Right lung (tissue), 10 donors: ENCODE data around the gene OR10G4. TPM values are rescaled to one million over a fixed set of nuclear protein-coding genes. Genes with fewer than 3 reads are reported as not detected.
"Not testable (repeated sequence)": the region's sequence is repeated elsewhere in the genome, so short reads cannot be mapped to it uniquely, and the experiment has no call there.

Experiments used
- DNase-seq, 2 donors: peaks; one replicate each; pipeline ENCODE4 v3.0.0-alpha.2; 2013
- long read RNA-seq, 8 donors: transcript quantifications; one replicate each; lab custom pipeline, GENCODE V29; 2026
- polyA plus RNA-seq, 5 donors: library from polyadenylated mRNA; unstranded; fragments of 120-200 nt; gene quantifications; one replicate each; pipeline versions ENCODE4 v1.2.1 to v1.2.3, GENCODE V29; 2013; ENCODE audit warnings: inconsistent platforms in 1 of 5, low replicate concordance in 1 of 5; ENCODE audit not compliant: insufficient read length in 5 of 5, insufficient read depth in 1 of 5

OR10G4 gene
- not detected for polyA plus RNA-seq
- long read RNA-seq, donor 1 = 0 reads
- long read RNA-seq, donor 2 = 0 reads
- long read RNA-seq, donor 3 = 0 reads
- long read RNA-seq, donor 4 = 0 reads
- long read RNA-seq, donor 5 = 0 reads
- long read RNA-seq, donor 6 = 0 reads
- long read RNA-seq, donor 7 = 0 reads
- long read RNA-seq, donor 8 = 0 reads

- DNase-seq = no peak
These were observed at the start of gene OR10G4 for GRCh38 chr11:124012697-124013096. Gene OR10G4, plus strand, starts transcription at chr11:124012997. Its CDS starts 2,578 bp downstream, at chr11:124015575.

GRCh38 chr11:123973816-123974215, 39.0 kb upstream of the OR10G4 start:
- DNase-seq = no peak

GRCh38 chr11:123976770-123977560, 35.8 kb upstream of the OR10G4 start:
- DNase-seq = no peak

- DNase-seq = no peak
These were observed 35.0 kb upstream of the OR10G4 start, which contains the start of gene OR10S1 for GRCh38 chr11:123977731-123978347. Gene OR10S1, minus strand, starts transcription at chr11:123977781. Its CDS starts 117 bp downstream, at chr11:123977664.

GRCh38 chr11:123979311-123979710, 33.5 kb upstream of the OR10G4 start:
- DNase-seq = no peak

GRCh38 chr11:123995119-123995518, 17.7 kb upstream of the OR10G4 start, which contains the start of gene OR10G6:
Gene OR10G6, minus strand, starts transcription at chr11:123995161. Its CDS starts 0 bp downstream, at chr11:123995161.
- no peak for DNase-seq

GRCh38 chr11:124015837-124016236, 3.0 kb downstream of the OR10G4 start:
- not testable (repeated sequence) for DNase-seq

GRCh38 chr11:124026498-124026897, 13.7 kb downstream of the OR10G4 start, which contains the start of gene OR10G8:
Gene OR10G8, plus strand, starts transcription at chr11:124026798. Its CDS starts 2,825 bp downstream, at chr11:124029623.
- no peak for DNase-seq

- no peak for DNase-seq
These were observed 23.9 kb downstream of the OR10G4 start for GRCh38 chr11:124036666-124037065.

GRCh38 chr11:124039557-124039956, 26.8 kb downstream of the OR10G4 start:
- DNase-seq = no peak

GRCh38 chr11:124041254-124041653, 28.5 kb downstream of the OR10G4 start, which contains the start of gene OR10G7:
Gene OR10G7, minus strand, starts transcription at chr11:124041325. Its CDS starts 2,324 bp downstream, at chr11:124039001.
- no peak for DNase-seq

GRCh38 chr11:124043420-124043819, 30.6 kb downstream of the OR10G4 start:
- no peak for DNase-seq

- no peak for DNase-seq
These were observed 38.0 kb downstream of the OR10G4 start for GRCh38 chr11:124050748-124051147.

- no peak for DNase-seq
These were observed 40.2 kb downstream of the OR10G4 start for GRCh38 chr11:124052966-124053365.

Other genes starting within 250 kb of the OR10G4 start
- not detected for gene OR6M1, start 206.6 kb upstream of the OR10G4 start, polyA plus RNA-seq
- not detected for gene TMEM225, start 127.3 kb upstream of the OR10G4 start, polyA plus RNA-seq
- under 1 TPM in 2 of 5 donors, not detected in 3; 0.04 to 0.06 TPM for gene OR8D4, start 110.8 kb upstream of the OR10G4 start, polyA plus RNA-seq
- not detected for gene OR4D5, start 73.4 kb upstream of the OR10G4 start, polyA plus RNA-seq
- gene OR6T1, start 69.2 kb upstream of the OR10G4 start, polyA plus RNA-seq = not detected
- gene OR10S1, start 35.2 kb upstream of the OR10G4 start, polyA plus RNA-seq = not detected
- not detected for gene OR10G6, start 17.8 kb upstream of the OR10G4 start, polyA plus RNA-seq
- not detected for gene OR10G9, start 10.0 kb downstream of the OR10G4 start, polyA plus RNA-seq
- gene OR10G8, start 13.8 kb downstream of the OR10G4 start, polyA plus RNA-seq = not detected
- not detected for gene OR10G7, start 28.3 kb downstream of the OR10G4 start, polyA plus RNA-seq
- 10 to 100 TPM; 17.7 to 19.2 (median 18.2) TPM for gene VWA5A, start 102.5 kb downstream of the OR10G4 start, polyA plus RNA-seq
- gene OR10D3, start 170.3 kb downstream of the OR10G4 start, polyA plus RNA-seq = not detected
- not detected for gene OR8G1, start 228.1 kb downstream of the OR10G4 start, polyA plus RNA-seq
- not detected for gene OR8G5, start 243.4 kb downstream of the OR10G4 start, polyA plus RNA-seq